Stomach smooth muscle (tissue), 2 donors: ENCODE data around the gene FAM83C.
"Not testable (repeated sequence)": the region's sequence is repeated elsewhere in the genome, so short reads cannot be mapped to it uniquely, and the experiment has no call there.

Source experiments
- H3K27ac ChIP-seq: one replicate; pipeline ENCODE4 v1.7.0; 2013; ENCODE audit warnings: mild to moderate bottlenecking, low read length, inconsistent platforms
- H3K27me3 ChIP-seq, 2 donors: one replicate each; pipeline ENCODE4 v1.7.0; 2013; ENCODE audit warnings: low read length in 2 of 2; ENCODE audit not compliant: insufficient read depth in 2 of 2, control insufficient read depth in 1 of 2
- H3K36me3 ChIP-seq, 2 donors: one replicate each; pipeline ENCODE4 v1.7.0; 2013; ENCODE audit warnings: low read length in 2 of 2; ENCODE audit not compliant: control insufficient read depth in 2 of 2, insufficient read depth in 2 of 2
- H3K4me1 ChIP-seq: one replicate; pipeline ENCODE4 v1.7.0; 2013; ENCODE audit warnings: low read length; ENCODE audit not compliant: control insufficient read depth, insufficient read depth
- H3K4me3 ChIP-seq, 2 donors: one replicate each; pipeline ENCODE4 v1.7.0; 2013; ENCODE audit warnings: low read length in 2 of 2
- H3K9ac ChIP-seq, 2 donors: one replicate each; pipeline ENCODE4 v1.7.0; 2013; ENCODE audit warnings: low read length in 2 of 2, mild to moderate bottlenecking in 1 of 2
- H3K9me3 ChIP-seq, 2 donors: one replicate each; pipeline ENCODE4 v1.7.0; 2013; ENCODE audit warnings: low read length in 2 of 2; ENCODE audit not compliant: control insufficient read depth in 2 of 2
- donor health status: healthy.
- donor health status: Pancreatic carcinoma.

Gene FAM83C

DNA sequence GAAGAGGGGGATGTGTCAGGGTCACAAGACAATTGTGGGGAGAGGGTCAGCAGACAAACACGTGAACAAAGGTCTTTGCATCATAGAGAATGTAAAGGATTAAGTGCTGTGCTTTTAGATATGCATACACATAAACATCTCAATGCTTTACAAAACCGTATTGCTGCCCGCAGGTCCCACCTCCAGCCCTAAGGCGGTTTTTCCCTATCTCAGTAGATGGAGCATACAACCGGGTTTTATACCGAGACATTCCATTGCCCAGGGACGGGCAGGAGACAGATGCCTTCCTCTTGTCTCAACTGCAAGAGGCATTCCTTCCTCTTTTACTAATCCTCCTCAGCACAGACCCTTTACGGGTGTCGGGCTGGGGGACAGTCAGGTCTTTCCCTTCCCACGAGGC lies 29.9 kb downstream of the FAM83C start:
- peaks cover 15% of the 10 kb centered on the region for H3K4me1 ChIP-seq
- not testable (repeated sequence) for H3K9ac ChIP-seq, H3K4me3 ChIP-seq, H3K27ac ChIP-seq, H3K36me3 ChIP-seq, H3K9me3 ChIP-seq, H3K27me3 ChIP-seq

DNA sequence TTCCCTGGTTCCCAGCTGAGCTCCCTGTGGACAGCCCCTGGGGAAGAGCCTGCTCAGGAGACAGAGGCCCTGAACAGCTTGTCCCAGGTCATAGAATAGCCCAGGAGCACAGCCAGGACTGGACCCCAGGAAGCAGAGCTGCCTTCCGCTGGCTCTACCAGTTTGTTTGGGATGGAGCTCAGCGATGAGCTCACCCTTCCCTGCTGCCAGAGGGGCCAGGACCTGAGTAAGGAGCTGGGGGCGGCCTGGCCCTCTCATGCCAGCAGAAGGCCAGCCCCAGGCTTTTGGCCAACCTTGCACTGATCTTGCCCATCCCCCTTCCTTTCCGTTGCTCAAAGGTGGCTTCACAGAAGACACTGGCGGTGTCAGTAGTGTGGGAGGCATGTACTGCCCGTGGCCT lies 31.8 kb downstream of the FAM83C start:
- Histone ChIP-seq H3K9ac (no peak overlapping the region), H3K27me3 (no peaks in the 10 kb centered on the region), H3K27ac (no peak overlapping the region), H3K4me3 (no peak overlapping the region), H3K4me1 (peaks cover 15% of the 10 kb centered on the region), H3K9me3 (no peaks in the 10 kb centered on the region), H3K36me3 (peaks cover 3 to 4% of the 10 kb centered on the region in 2 donors)

DNA sequence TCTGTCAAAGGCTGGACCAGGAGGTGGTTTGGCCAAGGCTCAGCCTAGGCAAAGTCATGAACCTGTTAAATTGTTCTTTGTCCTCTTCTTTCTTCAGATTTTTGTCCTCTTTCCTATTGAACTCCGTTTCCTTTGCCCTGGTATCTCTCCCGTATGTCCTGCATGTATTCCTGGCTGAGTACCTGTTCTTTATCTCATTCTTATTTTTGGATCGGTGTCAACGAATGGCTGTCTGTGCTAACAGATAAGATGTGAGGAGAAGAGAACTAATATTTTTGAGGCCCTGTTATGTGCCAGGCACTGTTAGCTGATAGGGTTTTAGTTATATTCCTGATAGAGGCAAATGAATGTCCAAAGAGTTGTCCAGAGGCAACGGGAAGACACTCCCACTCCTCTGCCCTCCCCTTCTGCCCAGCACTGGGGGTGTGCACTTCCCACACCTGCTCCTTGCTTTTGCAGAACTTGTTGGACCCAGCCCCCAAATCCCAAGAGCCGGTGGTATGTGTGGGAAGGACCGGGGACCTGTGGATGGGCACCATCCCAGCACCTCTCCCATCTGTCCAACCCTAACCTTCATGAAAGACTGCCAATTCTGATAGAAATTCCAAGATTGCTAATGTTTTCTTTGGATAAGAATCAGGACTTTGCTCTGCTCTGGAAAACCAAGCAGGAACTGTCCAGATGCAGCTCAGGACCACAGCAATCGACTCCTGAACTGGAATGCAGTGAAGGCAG lies 34.9 kb downstream of the FAM83C start:
- no peaks in the 10 kb centered on the region for H3K27me3 ChIP-seq
- no peak overlapping the region for H3K9ac ChIP-seq
- H3K4me3 ChIP-seq: no peak overlapping the region
- H3K36me3 ChIP-seq: peaks cover 0 to 8% of the 10 kb centered on the region in 2 donors
- H3K9me3 ChIP-seq: no peaks in the 10 kb centered on the region
- H3K27ac ChIP-seq: no peak overlapping the region
- H3K4me1 ChIP-seq: no peaks in the 10 kb centered on the region

DNA sequence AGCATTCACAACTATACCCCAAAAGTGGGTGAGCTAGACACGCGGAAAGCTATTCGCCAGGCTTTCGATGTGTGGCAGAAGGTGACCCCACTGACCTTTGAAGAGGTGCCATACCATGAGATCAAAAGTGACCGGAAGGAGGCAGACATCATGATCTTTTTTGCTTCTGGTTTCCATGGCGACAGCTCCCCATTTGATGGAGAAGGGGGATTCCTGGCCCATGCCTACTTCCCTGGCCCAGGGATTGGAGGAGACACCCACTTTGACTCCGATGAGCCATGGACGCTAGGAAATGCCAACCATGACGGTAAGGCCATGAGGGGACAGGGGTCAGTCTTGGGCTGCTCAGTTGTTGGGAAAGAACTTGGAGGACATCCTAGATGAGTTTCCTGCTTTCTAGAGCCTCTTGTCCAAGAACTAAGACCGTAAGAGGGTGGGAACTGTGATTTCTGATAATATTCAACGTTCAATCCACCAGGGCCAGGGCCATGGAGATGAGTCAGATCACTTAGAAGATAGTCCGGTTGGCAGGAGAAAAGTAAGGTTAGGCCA lies 37.7 kb downstream of the FAM83C start:
- H3K27ac ChIP-seq: no peak overlapping the region
- H3K9ac ChIP-seq: no peak overlapping the region
- no peaks in the 10 kb centered on the region for H3K27me3 ChIP-seq
- H3K4me1 ChIP-seq: no peaks in the 10 kb centered on the region
- H3K4me3 ChIP-seq: no peak overlapping the region
- peaks cover 0 to 9% of the 10 kb centered on the region in 2 donors for H3K36me3 ChIP-seq
- no peaks in the 10 kb centered on the region for H3K9me3 ChIP-seq

DNA sequence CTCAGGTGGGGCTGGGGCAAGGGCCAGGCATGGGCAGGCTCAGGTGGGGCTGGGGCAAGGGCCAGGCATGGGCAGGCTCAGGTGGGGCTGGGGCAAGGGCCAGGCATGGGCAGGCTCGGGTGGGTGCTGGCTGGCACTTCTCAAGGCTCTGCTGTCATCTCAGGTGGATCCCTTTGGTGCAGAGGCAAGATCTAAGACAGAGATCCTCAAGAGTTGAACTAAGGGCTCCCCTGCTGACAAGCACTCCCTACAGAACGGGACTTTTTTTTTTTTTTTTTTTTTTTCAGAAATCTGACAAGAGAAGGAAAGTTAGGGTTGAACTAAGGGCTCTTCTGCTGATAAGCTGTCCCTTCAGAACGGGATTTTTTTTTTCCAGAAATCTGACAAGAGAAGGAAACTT lies 39.2 kb downstream of the FAM83C start:
- Histone ChIP-seq H3K4me1 (no peaks in the 10 kb centered on the region), H3K9me3 (no peaks in the 10 kb centered on the region), H3K4me3 (no peak overlapping the region), H3K36me3 (peaks cover 0 to 9% of the 10 kb centered on the region in 2 donors), H3K27ac (no peak overlapping the region), H3K9ac (no peak overlapping the region), H3K27me3 (no peaks in the 10 kb centered on the region)

DNA sequence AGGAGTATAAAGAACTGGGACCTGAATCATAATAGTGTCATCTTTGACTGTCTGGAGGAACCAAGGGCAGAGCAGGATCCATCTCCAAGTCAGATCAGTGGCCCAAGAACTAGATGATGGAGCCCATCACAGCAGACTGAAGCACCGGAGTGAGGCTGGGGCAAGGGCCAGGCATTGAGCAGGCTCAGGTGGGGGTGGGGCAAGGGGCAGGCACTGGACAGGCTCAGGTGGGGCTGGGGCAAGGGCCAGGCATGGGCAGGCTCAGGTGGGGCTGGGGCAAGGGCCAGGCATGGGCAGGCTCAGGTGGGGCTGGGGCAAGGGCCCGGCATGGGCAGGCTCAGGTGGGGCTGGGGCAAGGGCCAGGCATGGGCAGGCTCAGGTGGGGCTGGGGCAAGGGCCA lies 39.6 kb downstream of the FAM83C start:
- not testable (repeated sequence) for H3K9ac ChIP-seq

DNA sequence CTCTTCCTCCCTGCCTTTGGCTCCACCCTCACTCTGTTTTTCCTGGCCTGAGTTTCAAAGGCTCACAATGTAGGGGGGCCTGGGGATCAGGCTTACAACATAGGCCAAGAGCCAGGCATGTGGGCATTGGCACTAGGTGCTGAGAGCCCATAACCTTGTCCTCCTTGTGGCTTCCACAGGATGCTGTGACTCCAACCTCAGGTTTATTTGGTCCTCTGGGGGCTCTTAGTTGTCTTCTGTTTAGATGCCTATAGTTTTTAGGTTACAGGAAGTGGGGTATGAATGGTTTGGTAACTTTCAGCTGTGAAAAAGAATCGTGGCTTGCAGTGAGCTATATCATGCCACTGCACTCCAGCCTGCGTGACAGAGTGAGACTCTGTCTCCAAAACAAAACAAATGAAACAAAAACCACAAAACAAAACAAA lies 40.2 kb downstream of the FAM83C start:
- Histone ChIP-seq H3K27me3 (no peaks in the 10 kb centered on the region), H3K4me1 (no peaks in the 10 kb centered on the region), H3K27ac (no peak overlapping the region), H3K36me3 (peaks cover 0 to 12% of the 10 kb centered on the region in 2 donors), H3K4me3 (no peak overlapping the region), H3K9me3 (no peaks in the 10 kb centered on the region), H3K9ac (no peak overlapping the region)

More for the DNA sequence above, 39.6 kb downstream of the FAM83C start:
- H3K9me3 ChIP-seq, H3K27ac ChIP-seq, H3K36me3 ChIP-seq, H3K4me3 ChIP-seq, H3K27me3 ChIP-seq, H3K4me1 ChIP-seq: not testable (repeated sequence)

DNA sequence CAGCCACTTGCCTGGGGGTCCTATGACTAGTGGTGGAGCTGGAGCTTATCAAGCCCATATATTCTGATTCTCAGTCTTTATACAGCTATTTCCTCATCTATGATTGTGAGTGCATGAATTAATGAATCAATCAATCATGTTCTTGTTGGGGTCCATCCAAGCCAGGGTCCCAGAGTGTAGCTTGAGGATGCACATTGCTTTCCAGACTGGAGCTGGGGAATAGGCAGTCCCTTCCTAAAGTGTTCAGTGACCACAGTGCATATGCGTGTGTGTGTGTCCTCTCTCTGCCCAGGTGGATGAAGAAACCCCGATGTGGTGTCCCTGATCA lies 40.6 kb downstream of the FAM83C start:
- no peak overlapping the region for H3K4me3 ChIP-seq
- H3K36me3 ChIP-seq: peaks cover 0 to 15% of the 10 kb centered on the region in 2 donors
- H3K9me3 ChIP-seq: no peaks in the 10 kb centered on the region
- no peaks in the 10 kb centered on the region for H3K4me1 ChIP-seq
- H3K27ac ChIP-seq: no peak overlapping the region
- H3K9ac ChIP-seq: no peak overlapping the region
- no peaks in the 10 kb centered on the region for H3K27me3 ChIP-seq

DNA sequence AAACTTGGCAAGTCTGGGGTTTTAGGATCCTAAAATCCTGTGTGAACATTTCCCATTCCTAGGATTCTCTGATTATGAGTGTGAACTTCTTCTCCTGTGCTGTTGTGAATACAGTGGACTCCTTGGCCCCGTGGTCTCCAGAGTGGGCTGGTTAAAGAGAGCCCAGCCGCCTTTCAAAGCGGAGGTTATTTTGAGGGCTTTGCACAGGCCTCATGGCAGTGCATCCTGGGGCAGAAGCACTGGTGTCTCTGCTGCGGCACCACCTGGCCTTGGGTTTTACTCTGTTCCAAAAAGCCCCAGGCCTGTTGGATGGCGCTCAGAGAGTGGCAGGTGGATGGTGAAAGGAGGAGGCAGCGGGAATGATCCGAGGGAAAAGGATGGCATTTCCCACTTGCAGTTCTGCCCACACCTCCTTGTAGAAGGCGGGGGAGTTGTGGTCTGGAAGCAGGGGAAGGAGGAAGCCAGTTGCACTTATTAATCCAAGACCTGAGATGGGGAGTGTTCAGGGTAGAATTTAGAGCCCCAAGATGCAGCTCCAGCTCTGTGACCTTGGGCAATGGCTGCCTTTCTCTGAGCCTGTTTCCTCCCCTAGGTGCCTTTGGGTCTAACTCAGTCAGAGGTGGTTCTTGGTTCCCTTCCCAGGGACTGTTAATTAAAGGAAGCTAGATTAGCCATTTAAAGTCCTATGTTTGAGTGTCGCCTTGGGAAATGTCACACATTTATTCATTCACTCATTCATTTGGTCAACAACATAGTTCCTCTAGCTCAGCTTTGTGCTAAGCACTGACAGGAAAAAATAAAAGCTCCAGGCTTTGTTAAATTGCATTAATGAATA lies 43.4 kb downstream of the FAM83C start:
- Histone ChIP-seq H3K9me3 (no peaks in the 10 kb centered on the region), H3K27me3 (no peaks in the 10 kb centered on the region), H3K36me3 (peaks cover 0 to 9% of the 10 kb centered on the region in 2 donors), H3K9ac (no peak overlapping the region), H3K27ac (no peak overlapping the region), H3K4me1 (no peaks in the 10 kb centered on the region), H3K4me3 (no peak overlapping the region)

DNA sequence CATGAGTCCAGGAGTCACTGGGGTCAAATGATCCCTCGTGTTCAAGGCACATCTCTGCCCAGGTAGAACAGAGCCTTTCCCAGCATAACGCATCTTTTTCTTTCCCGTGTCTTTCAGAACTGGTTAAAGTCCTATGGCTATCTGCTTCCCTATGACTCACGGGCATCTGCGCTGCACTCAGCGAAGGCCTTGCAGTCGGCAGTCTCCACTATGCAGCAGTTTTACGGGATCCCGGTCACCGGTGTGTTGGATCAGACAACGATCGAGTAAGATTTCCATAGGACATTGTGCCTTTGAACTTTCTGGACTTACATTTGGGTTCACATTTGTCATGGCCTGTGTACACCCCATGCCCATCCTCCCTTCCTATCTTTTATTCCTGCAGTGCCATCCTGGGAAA lies 45.5 kb downstream of the FAM83C start:
- Histone ChIP-seq H3K4me3 (no peak overlapping the region), H3K36me3 (peaks cover 0 to 6% of the 10 kb centered on the region in 2 donors), H3K27me3 (no peaks in the 10 kb centered on the region), H3K9ac (no peak overlapping the region), H3K4me1 (no peaks in the 10 kb centered on the region), H3K27ac (no peak overlapping the region), H3K9me3 (no peaks in the 10 kb centered on the region)

DNA sequence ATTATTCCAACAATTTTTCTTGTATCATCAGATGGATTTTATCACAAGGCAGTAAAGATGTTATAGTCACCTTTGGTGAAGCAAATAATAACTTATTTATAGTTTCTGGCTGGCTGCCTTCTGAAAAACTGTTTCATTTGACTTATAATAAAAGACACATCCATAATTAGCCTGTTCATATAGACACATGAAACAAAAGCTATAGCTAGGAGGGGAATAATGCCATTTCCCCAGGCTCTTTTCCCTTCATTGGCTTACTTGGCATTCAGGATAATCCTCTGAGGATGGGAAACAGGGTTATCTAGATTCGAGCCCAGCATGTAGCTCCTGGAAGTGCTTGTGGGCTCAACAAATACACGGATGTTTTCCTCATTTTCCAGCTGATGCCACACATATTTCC lies 48.2 kb downstream of the FAM83C start:
- no peaks in the 10 kb centered on the region for H3K9me3 ChIP-seq
- no peak overlapping the region for H3K9ac ChIP-seq
- no peaks in the 10 kb centered on the region for H3K27me3 ChIP-seq
- no peaks in the 10 kb centered on the region for H3K4me1 ChIP-seq
- no peak overlapping the region for H3K4me3 ChIP-seq
- H3K36me3 ChIP-seq: peaks cover 0 to 6% of the 10 kb centered on the region in 2 donors
- no peak overlapping the region for H3K27ac ChIP-seq
